ENCODE data around the gene TM9SF1. TPM values are rescaled to one million over a fixed set of nuclear protein-coding genes. Genes with fewer than 3 reads are reported as not detected.

The TM9SF1 gene
- total and polyA plus RNA-seq, 12 donors, result 10.8 to 36.4 (median 18.7) TPM

GRCh38 chr14:24147761-24148428 is 47.3 kb downstream of the TM9SF1 start:
- peak in 1 of 8 donors; percentile 1 for ATAC-seq
- Histone ChIP-seq H3K27me3 (no peaks in the 10 kb centered on the region), H3K36me3 (peaks cover 0 to 68% (median 41%) of the 10 kb centered on the region in 9 donors), H3K4me3 (peak overlapping the region; percentile 75 to 96 (median 84)), H3K9me3 (no peaks in the 10 kb centered on the region), H3K27ac (peak overlapping the region; percentile 64 to 97 (median 94)), H3K4me1 (peaks cover 15 to 51% (median 27%) of the 10 kb centered on the region in 9 donors)
- 5% methylated on average over 29 of the region's 29 CpGs for WGBS, 2 donors
- intact Hi-C loops (cut with DNase I), result loop anchor here in 4 of 10 donors (2.0 to 10.0 kb wide), 4 partner anchors 13 to 843 kb away; partner anchors contain the start of genes DCAF11 (in 3 of the 4), NRL (in 3 of the 4), BCL2L2 (in 1 of the 4) and IRF9 (in 1 of the 4)
- TF ChIP-seq, protein P1, sequence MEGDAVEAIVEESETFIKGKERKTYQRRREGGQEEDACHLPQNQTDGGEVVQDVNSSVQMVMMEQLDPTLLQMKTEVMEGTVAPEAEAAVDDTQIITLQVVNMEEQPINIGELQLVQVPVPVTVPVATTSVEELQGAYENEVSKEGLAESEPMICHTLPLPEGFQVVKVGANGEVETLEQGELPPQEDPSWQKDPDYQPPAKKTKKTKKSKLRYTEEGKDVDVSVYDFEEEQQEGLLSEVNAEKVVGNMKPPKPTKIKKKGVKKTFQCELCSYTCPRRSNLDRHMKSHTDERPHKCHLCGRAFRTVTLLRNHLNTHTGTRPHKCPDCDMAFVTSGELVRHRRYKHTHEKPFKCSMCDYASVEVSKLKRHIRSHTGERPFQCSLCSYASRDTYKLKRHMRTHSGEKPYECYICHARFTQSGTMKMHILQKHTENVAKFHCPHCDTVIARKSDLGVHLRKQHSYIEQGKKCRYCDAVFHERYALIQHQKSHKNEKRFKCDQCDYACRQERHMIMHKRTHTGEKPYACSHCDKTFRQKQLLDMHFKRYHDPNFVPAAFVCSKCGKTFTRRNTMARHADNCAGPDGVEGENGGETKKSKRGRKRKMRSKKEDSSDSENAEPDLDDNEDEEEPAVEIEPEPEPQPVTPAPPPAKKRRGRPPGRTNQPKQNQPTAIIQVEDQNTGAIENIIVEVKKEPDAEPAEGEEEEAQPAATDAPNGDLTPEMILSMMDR (IDR thresholded peaks at IDR 0.05), result no peak
- no peak for DNase-seq

DNA sequence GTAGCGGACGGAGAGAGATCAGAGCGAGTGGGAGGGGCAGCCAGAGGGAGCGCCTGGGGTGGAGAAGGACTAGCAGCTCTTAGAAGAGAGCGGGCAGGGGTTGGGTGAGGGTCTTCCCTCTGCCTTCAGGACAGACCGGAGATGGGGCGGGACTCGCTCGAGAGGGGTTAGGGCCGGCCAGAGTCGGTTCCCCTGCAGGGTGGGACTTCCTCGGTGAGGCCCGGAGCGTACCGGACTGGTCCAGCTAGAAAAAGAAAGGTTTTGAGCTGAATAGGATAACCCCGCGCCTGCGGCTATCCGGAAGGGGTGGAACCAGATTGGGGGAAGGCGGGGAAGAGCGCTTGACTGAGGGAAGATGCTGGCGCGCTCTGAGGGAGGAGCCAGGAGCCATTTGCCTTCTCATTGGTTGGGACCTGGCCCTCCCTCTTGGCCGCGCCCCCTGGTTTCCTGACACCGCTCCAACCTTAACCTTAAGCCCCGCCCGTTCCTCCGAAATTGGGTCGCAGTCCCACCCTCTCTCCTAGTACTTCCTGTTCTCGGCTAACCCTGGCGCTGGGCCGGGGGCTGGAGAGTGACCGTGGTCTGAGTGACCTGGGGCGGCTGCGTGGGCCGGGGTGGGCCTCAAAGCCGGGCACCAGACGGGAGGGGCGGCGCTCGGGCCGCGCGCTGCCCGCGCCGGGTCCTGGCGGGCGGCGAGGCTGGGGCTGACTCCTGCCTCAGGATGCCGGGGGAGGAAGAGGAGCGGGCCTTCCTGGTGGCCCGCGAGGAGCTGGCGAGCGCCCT is 48.1 kb downstream of the TM9SF1 start, which contains the start of gene RNF31:
Gene RNF31, plus strand, starts transcription at position 521 of the 783 bp plus-strand sequence. Its CDS starts 201 bp downstream, at position 722.
- TF ChIP-seq, protein P1 (IDR thresholded peaks at IDR 0.05), result no peak
- no peaks in the 10 kb centered on the region for H3K9me3 ChIP-seq
- H3K27me3 ChIP-seq, result no peaks in the 10 kb centered on the region
- intact Hi-C loops (cut with DNase I), result loop anchor here in 4 of 10 donors (2.0 to 10.0 kb wide), 4 partner anchors 14 to 842 kb away; partner anchors contain the start of genes DCAF11 (in 3 of the 4), NRL (in 3 of the 4), BCL2L2 (in 1 of the 4) and IRF9 (in 1 of the 4)
- DNase-seq, result peak; percentile 97 to 99
- 0 to 1% methylated on average over 55 to 57 of the region's 57 CpGs for WGBS, 2 donors
- peaks cover 0 to 68% (median 34%) of the 10 kb centered on the region in 9 donors for H3K36me3 ChIP-seq
- H3K4me1 ChIP-seq, result peaks cover 16 to 57% (median 30%) of the 10 kb centered on the region in 9 donors
- H3K4me3 ChIP-seq, result peak within 1 kb of the TSS; percentile 75 to 96 (median 84)
- peak; percentile 92 to 98 (median 95) for ATAC-seq
- H3K27ac ChIP-seq, result peak within 1 kb of the TSS; percentile 79 to 97 (median 94)

GRCh38 chr14:24146453-24146977 is 48.7 kb downstream of the TM9SF1 start, which contains the start of gene PSME2:
PSME2 (minus strand) TSS chr14:24146610; CDS start chr14:24146581, 29 bp downstream.
- Histone ChIP-seq H3K27me3 (no peaks in the 10 kb centered on the region), H3K36me3 (peaks cover 0 to 61% (median 29%) of the 10 kb centered on the region in 9 donors), H3K4me3 (peak within 1 kb of the TSS; percentile 75 to 96 (median 84)), H3K27ac (peak within 1 kb of the TSS; percentile 79 to 97 (median 94)), H3K4me1 (peaks cover 18 to 61% (median 34%) of the 10 kb centered on the region in 9 donors), H3K9me3 (no peaks in the 10 kb centered on the region)
- TF ChIP-seq, protein P1 (IDR thresholded peaks at IDR 0.05), result peak in 2 of 9 donors; percentile 7 to 21
- WGBS, 2 donors, result 0% methylated on average over 25 of the region's 25 CpGs
- ATAC-seq, result peak; percentile 85 to 94 (median 89)
- DNase-seq, result peak; percentile 93 to 95
- intact Hi-C loops (cut with DNase I), result loop anchor here in 4 of 10 donors (2.0 to 10.0 kb wide), 4 partner anchors 14 to 842 kb away; partner anchors contain the start of genes DCAF11 (in 3 of the 4), NRL (in 3 of the 4), BCL2L2 (in 1 of the 4) and IRF9 (in 1 of the 4)
